ENCODE data around the gene MORN4. TPM values are rescaled to one million over a fixed set of nuclear protein-coding genes. Genes with fewer than 3 reads are reported as not detected.

MORN4 gene
- total and polyA plus RNA-seq, 2 donors (not counting 3 experiments of a cell fraction or from before 2014, with no cell fraction given), result 12.2 to 13.9 TPM

- DNase-seq (ENCODE audit: low read depth, low spot score) (no peak), FAIRE-seq (no peak)
- Histone ChIP-seq H3K79me2 (ENCODE audit: control insufficient read depth, insufficient read depth, low read length) (no peaks in the 10 kb centered on the region), H3K27ac (ENCODE audit: insufficient read depth, low read depth, low read length) (no peak overlapping the region), H3K4me3 (replicated peaks in 1 of 3; ENCODE audit: insufficient read depth in 1 of 3, low read depth in 1 of 3, low read length in 3 of 3) (no peak overlapping the region), H3K27me3 (ENCODE audit: control insufficient read depth in 2 of 2, insufficient read depth in 2 of 2, low read length in 2 of 2) (no peaks in the 10 kb centered on the region), H3K4me2 (ENCODE audit: insufficient read depth, low read length) (no peak overlapping the region), H3K4me1 (ENCODE audit: control insufficient read depth, extremely low read depth, insufficient read depth, low read length) (no peaks in the 10 kb centered on the region), H4K20me1 (replicated peaks; ENCODE audit: control insufficient read depth, extremely low read depth, insufficient read depth, low read length) (no peaks in the 10 kb centered on the region), H3K9me3 (replicated peaks; ENCODE audit: control insufficient read depth, insufficient read depth, low read length) (no peaks in the 10 kb centered on the region), H3K9ac (replicated peaks; ENCODE audit: extremely low read depth, insufficient read depth, low read length) (no peak overlapping the region), H2AFZ (ENCODE audit: low read depth, low read length) (no peak overlapping the region), H3K9me1 (replicated peaks; ENCODE audit: control insufficient read depth, extremely low read depth, insufficient read depth, low read length) (no peaks in the 10 kb centered on the region), H3K36me3 (ENCODE audit: control insufficient read depth in 2 of 2, extremely low read depth in 1 of 2, insufficient read depth in 2 of 2, low read length in 2 of 2) (no peaks in the 10 kb centered on the region)
- dilution Hi-C loops (cut with MboI; ENCODE audit: extremely low pct_ligation_motif_present, low sequenced_read_pairs), result no loop called here
- ChIA-PET POLR2A (no interaction called here), CTCF (interaction anchor here (1.0 to 3.0 kb wide), 2 partner anchors 10 to 14 kb away, joined by 3 to 10 read pairs; partner anchors contain the start of gene ANKRD2)
- intact Hi-C loops (cut with micrococcal nuclease), result no loop called here
- no peak for TF ChIP-seq MAX (IDR thresholded peaks at IDR 0.05; ENCODE audit: insufficient read depth, insufficient read length)
- no peak for TF ChIP-seq POLR2A (IDR thresholded peaks at IDR 0.05; ENCODE audit: low read depth, low read length)
- no TSS peak for BruUV-seq (replicated peaks)
Measured at GRCh38 chr10:97582169-97582568, 51.1 kb downstream of the MORN4 start.

- ChIA-PET POLR2A (interaction anchor here (1.8 kb wide), 1 partner anchor 16 kb away, joined by 4 read pairs; no protein-coding TSS in a partner anchor), CTCF (interaction anchor here (1.0 to 1.7 kb wide), 5 partner anchors 16 to 47 kb away, joined by 3 to 5 read pairs (median 3); no protein-coding TSS in a partner anchor)
Measured at GRCh38 chr10:97580421-97581367, 52.6 kb downstream of the MORN4 start.

More at GRCh38 chr10:97580421-97581367, 52.6 kb downstream of the MORN4 start:
- no peak overlapping the region for H3K9ac ChIP-seq (replicated peaks; ENCODE audit: extremely low read depth, insufficient read depth, low read length)
- no TSS peak for BruUV-seq (replicated peaks)
- no peak overlapping the region for H3K27ac ChIP-seq (ENCODE audit: insufficient read depth, low read depth, low read length)
- no peak for FAIRE-seq
- H3K79me2 ChIP-seq (ENCODE audit: control insufficient read depth, insufficient read depth, low read length), result no peaks in the 10 kb centered on the region
- TF ChIP-seq FOS (IDR thresholded peaks at IDR 0.05; ENCODE audit: borderline replicate concordance, insufficient read depth, low read length) (no peak), POLR2AphosphoS5 (IDR thresholded peaks at IDR 0.05; ENCODE audit: insufficient read depth, low read depth, low read length) (no peak), CTCF (IDR thresholded peaks at IDR 0.05; ENCODE audit: extremely low read depth in 1 of 2, insufficient read depth in 1 of 2, low read depth in 1 of 2, low read length in 2 of 2) (no peak), GATA2 (IDR thresholded peaks at IDR 0.05; ENCODE audit: insufficient read depth, insufficient read length, low read depth, low read length) (no peak), MYC (IDR thresholded peaks at IDR 0.05; ENCODE audit: low read depth, low read length) (no peak), EZH2 (IDR thresholded peaks at IDR 0.05; ENCODE audit: borderline replicate concordance, low read depth, low read length, severe bottlenecking) (no peak), JUN (IDR thresholded peaks at IDR 0.05; ENCODE audit: borderline replicate concordance, insufficient read depth, insufficient read length, low read depth) (no peak), MAX (IDR thresholded peaks at IDR 0.05; ENCODE audit: insufficient read depth, insufficient read length) (no peak), POLR2A (IDR thresholded peaks at IDR 0.05; ENCODE audit: low read depth, low read length) (no peak)
- no peaks in the 10 kb centered on the region for H3K9me3 ChIP-seq (replicated peaks; ENCODE audit: control insufficient read depth, insufficient read depth, low read length)
- H3K36me3 ChIP-seq (ENCODE audit: control insufficient read depth in 2 of 2, extremely low read depth in 1 of 2, insufficient read depth in 2 of 2, low read length in 2 of 2), result no peaks in the 10 kb centered on the region
- no peaks in the 10 kb centered on the region for H3K9me1 ChIP-seq (replicated peaks; ENCODE audit: control insufficient read depth, extremely low read depth, insufficient read depth, low read length)
- intact Hi-C loops (cut with micrococcal nuclease), result no loop called here
- no peak overlapping the region for H3K4me3 ChIP-seq (replicated peaks in 1 of 3; ENCODE audit: insufficient read depth in 1 of 3, low read depth in 1 of 3, low read length in 3 of 3)
- no peaks in the 10 kb centered on the region for H4K20me1 ChIP-seq (replicated peaks; ENCODE audit: control insufficient read depth, extremely low read depth, insufficient read depth, low read length)
- H2AFZ ChIP-seq (ENCODE audit: low read depth, low read length), result no peak overlapping the region
- H3K4me1 ChIP-seq (ENCODE audit: control insufficient read depth, extremely low read depth, insufficient read depth, low read length), result no peaks in the 10 kb centered on the region
- H3K27me3 ChIP-seq (ENCODE audit: control insufficient read depth in 2 of 2, insufficient read depth in 2 of 2, low read length in 2 of 2), result no peaks in the 10 kb centered on the region
- DNase-seq (ENCODE audit: low read depth, low spot score), result no peak
- no peak overlapping the region for H3K4me2 ChIP-seq (ENCODE audit: insufficient read depth, low read length)
- dilution Hi-C loops (cut with MboI; ENCODE audit: extremely low pct_ligation_motif_present, low sequenced_read_pairs), result no loop called here

Measured in endothelial cell of umbilical vein (primary cell).